NCI-H1436 treated with DMSO at 0.1 percent for 48 hours (cell line): ENCODE measurements around the gene LRMDA.

Experiments
- DNase-seq: peaks from one replicate; lab custom pipeline; 2025; lab: John Stamatoyannopoulos, UW

The LRMDA gene

GRCh38 chr10:75875740-75876139 is 444.3 kb downstream of the LRMDA start:
- no peak for DNase-seq

- no peak for DNase-seq
Observed at GRCh38 chr10:75876710-75877109, 445.3 kb downstream of the LRMDA start.

GRCh38 chr10:75877877-75878276 is 446.5 kb downstream of the LRMDA start:
- DNase-seq: no peak

- DNase-seq: no peak
Observed at GRCh38 chr10:75878586-75878985, 447.2 kb downstream of the LRMDA start.

- DNase-seq: no peak
Observed at GRCh38 chr10:75880031-75880775, 448.8 kb downstream of the LRMDA start.

GRCh38 chr10:75883081-75884072 is 452.0 kb downstream of the LRMDA start:
- no peak for DNase-seq

GRCh38 chr10:75884808-75885207 is 453.4 kb downstream of the LRMDA start:
- no peak for DNase-seq

GRCh38 chr10:75887369-75887768 is 455.9 kb downstream of the LRMDA start:
- no peak for DNase-seq

GRCh38 chr10:75887992-75888680 is 456.7 kb downstream of the LRMDA start:
- peak; percentile 12 for DNase-seq

- no peak for DNase-seq
Observed at GRCh38 chr10:75889051-75889450, 457.6 kb downstream of the LRMDA start.

- DNase-seq: no peak
Observed at GRCh38 chr10:75894761-75895160, 463.3 kb downstream of the LRMDA start.

GRCh38 chr10:75895259-75895658 is 463.8 kb downstream of the LRMDA start:
- DNase-seq: no peak

GRCh38 chr10:75899816-75900390 is 468.5 kb downstream of the LRMDA start:
- DNase-seq: no peak

- DNase-seq: no peak
Observed at GRCh38 chr10:75902816-75903215, 471.4 kb downstream of the LRMDA start.

GRCh38 chr10:75904499-75905283 is 473.3 kb downstream of the LRMDA start:
- no peak for DNase-seq

- DNase-seq: no peak
Observed at GRCh38 chr10:75905490-75905889, 474.1 kb downstream of the LRMDA start.

GRCh38 chr10:75910032-75910431 is 478.6 kb downstream of the LRMDA start:
- no peak for DNase-seq

- no peak for DNase-seq
Observed at GRCh38 chr10:75911426-75911825, 480.0 kb downstream of the LRMDA start.

GRCh38 chr10:75916906-75917305 is 485.5 kb downstream of the LRMDA start:
- no peak for DNase-seq

- DNase-seq: no peak
Observed at GRCh38 chr10:75919913-75920312, 488.5 kb downstream of the LRMDA start.

- DNase-seq: no peak
Observed at GRCh38 chr10:75922435-75922834, 491.0 kb downstream of the LRMDA start.
